ENCODE measurements around the gene PPP6R2. TPM values are rescaled to one million over a fixed set of nuclear protein-coding genes. Genes with fewer than 3 reads are reported as not detected.
A peak's percentile ranks its signal among the peaks of the same experiment; 100 is the strongest.

The PPP6R2 gene
- polyA plus RNA-seq, 5 donors, result 33.1 to 54.7 (median 41.0) TPM

DNA sequence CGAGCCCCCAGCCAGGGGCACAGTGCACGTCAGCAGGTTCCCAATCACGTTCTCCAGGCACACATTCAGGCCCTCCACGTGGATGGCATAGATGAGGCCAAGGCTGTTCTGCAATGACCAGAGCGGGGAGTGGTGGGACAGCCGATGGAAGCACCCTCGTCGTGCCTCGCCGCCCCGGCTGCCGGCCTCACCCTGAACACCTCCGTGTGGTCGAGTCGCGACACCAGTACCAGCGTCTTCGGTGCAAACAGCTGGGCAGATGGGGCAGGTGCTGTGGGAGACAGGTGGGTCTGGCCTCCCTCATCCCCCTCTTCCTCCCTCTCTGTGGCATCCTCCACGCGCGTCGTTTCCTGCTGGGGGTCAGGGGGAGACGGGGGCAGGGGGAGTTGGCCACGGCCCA is 124.2 kb downstream of the PPP6R2 start:
- no peak for DNase-seq

DNA sequence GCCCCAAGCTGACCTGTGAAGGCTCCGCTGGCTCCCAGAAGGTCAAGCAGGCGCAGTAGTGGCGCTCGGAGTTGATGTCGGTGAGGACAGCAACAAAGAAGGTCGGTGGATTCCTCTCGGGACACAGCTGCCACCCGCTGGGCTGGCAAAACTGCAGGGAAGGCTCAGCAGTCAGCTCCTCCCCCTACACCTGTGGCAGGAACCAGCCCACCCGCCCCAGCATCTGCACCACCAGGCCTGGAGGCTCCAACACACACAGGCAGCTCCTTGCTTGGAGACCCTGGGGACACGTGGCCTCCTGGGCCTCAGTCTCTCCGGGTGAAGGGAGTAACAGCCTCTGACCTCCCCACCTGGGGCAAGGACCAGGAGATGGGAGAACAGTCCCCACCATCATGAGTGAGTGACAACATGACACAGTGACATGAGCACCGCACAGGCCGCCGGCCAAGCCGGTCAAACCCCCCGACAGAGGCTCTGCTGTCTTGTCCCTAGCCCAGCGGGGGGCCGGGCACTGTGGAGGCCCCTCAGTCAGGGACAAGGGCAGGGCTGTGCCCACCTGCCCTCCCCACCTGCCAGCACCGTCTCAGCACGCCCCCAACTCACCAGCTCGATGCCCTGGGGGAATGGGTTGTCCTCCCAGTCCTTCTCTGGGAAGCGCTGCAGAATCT is 124.8 kb downstream of the PPP6R2 start:
- DNase-seq, result no peak

DNA sequence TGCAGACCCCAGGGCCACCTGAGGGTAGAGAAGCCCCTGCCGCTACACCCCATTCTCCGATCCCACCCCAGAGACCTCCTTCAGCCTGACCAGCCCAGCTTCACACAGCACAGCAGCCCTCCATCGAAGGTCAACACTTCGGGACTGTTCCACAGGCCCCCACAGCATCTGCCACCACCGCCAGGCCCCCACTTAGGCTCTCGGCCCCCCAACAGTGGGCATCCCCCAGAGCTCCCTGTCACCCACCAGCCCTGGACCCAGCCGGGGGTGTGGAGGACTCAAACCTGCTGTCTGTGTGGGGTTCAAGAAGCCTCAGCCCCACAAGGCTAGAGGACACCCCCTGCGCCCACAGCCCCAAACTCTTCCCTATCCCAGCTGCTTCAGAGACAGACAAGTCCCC is 125.5 kb downstream of the PPP6R2 start:
- no peak for DNase-seq

DNA sequence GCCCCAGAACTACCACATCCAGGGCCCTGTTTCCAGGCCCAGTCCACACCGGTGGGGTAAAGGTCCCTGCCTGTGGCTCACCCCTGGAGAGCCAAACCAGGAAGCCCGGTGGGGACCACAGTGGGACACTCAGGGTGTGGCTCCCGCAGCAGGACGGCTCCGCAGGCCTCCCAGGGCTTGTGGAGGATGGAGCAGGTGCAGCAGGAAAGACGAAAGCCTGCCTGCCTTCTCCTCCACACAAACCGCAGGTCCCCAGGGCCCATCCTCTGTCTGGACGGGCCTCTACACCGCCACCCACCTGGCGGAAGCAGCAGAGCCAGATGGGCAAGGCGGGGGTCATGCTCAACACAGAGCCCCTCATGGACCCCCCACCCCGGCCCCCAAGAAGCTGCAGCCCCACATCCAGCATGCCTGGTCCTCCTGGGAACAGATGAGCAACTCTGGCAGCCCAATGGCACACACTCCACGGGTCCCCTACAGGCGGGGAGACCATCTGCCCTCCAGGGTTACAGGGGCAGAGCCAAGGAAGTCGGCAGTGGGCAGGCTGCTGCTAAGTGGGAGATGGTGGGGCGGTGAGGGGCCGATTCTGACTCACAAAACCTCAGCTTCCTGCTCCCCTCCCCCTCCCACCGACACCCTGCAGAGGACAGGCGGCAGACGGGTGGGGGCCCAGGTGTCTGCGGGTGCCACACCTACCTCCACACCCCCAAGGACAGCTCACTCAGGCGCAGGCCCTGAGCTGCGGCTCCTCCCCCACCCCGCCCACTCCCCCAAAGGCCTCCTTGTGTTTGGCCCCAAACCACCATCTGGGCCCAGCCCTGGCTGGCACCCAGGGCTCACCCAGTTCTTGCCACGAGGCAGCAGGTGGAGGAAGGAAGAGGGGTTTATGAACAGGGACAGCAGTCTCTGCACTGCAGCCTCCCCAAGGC is 126.5 kb downstream of the PPP6R2 start:
- no peak for DNase-seq

DNA sequence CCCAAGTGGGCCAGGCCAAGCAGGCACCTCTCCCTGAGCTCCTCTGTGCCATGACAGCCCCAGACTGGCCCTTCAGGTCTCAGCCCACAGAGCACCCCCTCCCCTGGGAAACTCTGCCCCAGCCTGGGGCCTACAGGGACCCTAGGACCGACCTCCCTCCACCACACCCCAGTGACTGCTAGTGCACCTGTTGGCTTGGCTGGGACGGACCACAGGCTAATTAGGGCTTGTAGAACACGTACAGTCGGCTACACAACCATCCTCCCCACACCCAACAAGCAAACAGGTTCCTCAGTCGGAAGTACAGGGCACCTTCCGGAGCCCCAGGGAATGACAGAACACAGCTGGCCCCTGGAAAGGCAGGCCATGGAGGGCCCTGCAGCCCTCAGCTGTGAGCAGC is 127.4 kb downstream of the PPP6R2 start:
- no peak for DNase-seq

DNA sequence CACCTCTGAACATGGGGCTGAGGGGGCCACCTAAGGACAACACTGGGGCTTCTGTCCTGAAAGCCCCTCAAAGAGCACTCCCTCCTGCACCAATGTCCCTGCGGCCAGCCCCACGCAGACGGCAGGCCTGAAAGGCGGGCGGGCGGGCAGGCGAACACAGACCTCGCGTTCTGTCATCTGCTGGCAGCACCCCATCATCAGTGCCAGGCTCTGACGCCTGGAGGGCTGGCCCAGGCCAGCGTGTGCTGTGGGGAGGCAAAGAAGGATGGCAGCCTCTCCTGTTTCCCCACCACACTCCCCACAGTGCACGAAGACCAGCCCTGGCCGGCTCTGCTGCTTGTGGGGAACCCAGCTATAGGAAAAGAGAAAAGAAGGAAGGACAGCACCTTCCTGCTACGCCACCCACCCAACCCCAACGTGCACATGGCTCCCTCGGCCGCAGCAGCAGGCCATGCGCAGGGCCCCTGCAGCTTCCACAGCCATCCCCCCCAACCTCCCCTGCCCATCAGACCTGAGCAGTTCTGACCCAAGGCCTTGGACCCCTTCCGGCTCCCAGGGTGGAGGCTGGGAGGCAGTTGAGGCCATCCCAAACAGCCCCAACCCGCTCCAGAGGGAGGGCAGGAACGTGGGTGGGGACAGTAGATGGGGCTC is 128.2 kb downstream of the PPP6R2 start:
- DNase-seq, result no peak

- DNase-seq, result no peak
Observed at GRCh38 chr22:50471962-50472361, 128.8 kb downstream of the PPP6R2 start.

- no peak for DNase-seq
Observed at GRCh38 chr22:50473088-50473487, 130.0 kb downstream of the PPP6R2 start.

GRCh38 chr22:50473855-50474671 is 130.9 kb downstream of the PPP6R2 start:
- no peak for DNase-seq

GRCh38 chr22:50474710-50475651 is 131.9 kb downstream of the PPP6R2 start, which contains the start of gene SBF1:
Gene SBF1, minus strand, starts transcription at chr22:50475035. Its CDS starts 195 bp downstream, at chr22:50474840.
- DNase-seq, result peak; percentile 91 to 93

DNA sequence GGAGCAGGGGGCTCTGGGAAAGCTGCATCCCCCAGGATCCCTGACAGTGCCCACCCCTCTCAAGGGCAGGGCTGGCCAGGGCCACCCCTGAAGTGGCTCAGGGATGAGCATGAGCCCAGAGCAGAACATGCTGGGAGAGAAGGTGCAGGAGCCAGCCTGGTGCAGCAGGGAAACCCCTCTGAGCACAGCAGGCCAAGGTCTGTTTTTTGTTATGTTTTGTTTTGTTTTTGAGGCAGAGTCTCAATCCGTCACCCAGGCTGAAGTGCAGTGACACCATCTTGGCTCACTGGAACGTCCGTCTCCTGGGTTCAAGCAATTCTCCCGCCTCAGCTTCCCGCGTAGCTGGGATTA is 132.5 kb downstream of the PPP6R2 start:
- no peak for DNase-seq

GRCh38 chr22:50476868-50477267 is 133.7 kb downstream of the PPP6R2 start:
- DNase-seq, result no peak

DNA sequence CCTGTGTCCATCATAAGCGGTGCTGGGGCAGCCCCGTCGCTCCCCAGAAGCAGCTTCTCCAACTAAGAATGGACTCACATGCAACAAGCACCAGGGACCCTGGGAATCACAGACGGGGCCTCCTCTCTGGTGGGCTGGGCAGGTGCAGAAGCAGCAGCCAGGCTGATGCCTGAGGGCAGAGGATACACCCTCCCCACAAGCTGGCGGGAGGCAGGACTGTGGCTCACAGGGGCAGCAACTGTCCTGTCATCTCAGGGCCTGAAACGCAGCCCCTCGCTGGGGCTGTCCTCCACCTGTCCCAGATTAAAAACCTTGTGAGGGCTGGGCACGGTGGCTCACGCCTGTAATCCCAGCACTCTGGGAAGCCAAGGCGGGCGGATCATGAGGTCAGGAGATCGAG is 134.8 kb downstream of the PPP6R2 start:
- no peak for DNase-seq

- DNase-seq, result no peak
Observed at GRCh38 chr22:50479721-50480120, 136.6 kb downstream of the PPP6R2 start.

GRCh38 chr22:50481045-50481439 is 137.9 kb downstream of the PPP6R2 start:
- no peak for DNase-seq

DNA sequence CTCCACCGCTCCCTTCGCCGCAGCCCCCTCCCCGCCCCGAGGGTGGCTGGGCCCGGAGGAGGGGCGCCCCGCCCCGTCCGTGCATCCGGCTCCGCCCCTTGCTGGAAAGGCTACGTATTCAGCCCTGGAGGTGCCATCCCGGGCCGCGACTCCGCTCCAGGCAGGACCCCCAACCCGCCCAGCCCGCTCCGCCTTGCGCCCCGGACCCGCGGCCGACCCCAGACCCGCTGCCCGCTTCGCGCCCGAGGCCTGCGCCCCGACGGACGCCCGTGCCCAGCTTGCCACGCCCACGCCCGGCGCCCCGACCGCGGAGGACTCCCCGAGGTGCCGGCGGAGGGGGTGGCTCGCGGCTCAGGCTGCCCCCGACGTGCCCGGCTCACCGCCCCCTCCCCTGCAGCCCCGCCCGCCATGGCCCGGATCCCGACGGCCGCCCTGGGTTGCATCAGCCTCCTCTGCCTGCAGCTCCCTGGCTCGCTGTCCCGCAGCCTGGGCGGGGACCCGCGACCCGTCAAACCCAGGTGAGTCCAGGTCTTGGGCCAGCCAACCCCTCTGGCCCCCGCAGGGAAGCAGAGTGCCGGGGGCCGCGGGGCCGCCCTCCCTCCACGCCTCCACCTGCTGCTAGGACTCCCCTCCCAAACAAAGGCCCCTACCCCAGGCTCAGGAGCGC is 138.4 kb downstream of the PPP6R2 start, which contains the start of gene ADM2:
TSS of gene ADM2 (plus strand) at position 104 of the 667 bp plus-strand sequence. CDS start at position 409, 305 bp downstream.
- peak in 1 of 2 donors; percentile 25 for DNase-seq

DNA sequence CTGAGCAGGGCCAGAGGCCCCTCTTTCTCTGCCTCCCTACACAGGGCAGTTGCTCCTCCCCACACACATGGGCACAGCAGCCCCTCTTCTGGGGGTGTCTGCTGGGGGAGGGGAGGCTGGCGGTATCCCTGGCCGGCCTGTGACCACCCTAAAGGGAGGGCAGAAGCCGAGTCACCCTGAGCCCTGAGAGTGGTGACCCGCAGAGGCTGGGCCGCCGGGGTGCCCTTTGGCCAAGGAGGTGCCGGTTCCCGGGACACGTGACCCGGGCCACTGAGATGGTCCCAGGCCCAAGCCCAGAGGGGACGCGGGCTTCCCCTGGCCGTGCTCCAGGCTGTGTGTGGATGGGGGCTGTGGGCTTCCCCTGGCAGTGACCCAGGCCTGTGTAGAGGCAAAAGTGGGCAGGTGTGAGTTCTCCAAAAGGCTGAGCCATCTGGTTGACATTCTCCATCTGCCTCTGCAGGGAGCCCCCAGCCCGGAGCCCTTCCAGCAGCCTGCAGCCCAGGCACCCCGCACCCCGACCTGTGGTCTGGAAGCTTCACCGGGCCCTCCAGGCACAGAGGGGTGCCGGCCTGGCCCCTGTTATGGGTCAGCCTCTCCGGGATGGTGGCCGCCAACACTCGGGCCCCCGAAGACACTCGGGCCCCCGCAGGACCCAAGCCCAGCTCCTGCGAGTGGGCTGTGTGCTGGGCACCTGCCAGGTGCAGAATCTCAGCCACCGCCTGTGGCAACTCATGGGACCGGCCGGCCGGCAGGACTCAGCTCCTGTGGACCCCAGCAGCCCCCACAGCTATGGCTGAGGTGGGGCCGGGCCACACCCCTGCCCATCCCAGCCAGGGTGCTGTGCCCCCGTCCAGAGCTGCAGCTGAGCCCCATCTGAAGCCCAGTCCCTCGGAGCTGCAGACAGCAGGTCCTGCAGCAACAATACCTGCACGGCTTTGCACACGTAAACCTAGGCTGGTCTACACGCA is 139.3 kb downstream of the PPP6R2 start:
- no peak for DNase-seq

- no peak for DNase-seq
Observed at GRCh38 chr22:50483106-50483505, 140.0 kb downstream of the PPP6R2 start.

DNA sequence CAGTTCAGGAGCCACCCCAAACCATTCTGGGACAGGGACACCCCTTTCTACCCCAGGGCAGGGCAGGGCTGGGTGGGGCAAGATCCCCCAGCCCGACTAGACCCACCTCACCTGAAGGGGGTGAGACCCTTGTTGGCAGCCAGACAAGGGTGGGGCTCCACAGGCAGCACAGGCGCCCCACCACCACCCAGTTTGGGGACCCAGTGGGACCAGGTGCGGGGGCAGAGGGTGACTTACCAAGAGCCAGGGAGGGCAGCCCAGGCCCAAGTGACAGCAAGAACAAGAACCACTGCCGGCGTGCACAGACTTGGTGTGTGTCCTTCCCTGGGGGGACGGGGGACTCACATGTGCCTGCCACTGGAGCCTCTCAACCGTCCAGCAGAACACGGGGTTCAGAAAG is 140.4 kb downstream of the PPP6R2 start:
- DNase-seq, result no peak

Measured in right lung (tissue), 5 donors.